ENCODE results near the gene RMC1. TPM values are rescaled to one million over a fixed set of nuclear protein-coding genes. Genes with fewer than 3 reads are reported as not detected.

RMC1 gene
- total RNA-seq (ENCODE audit: low replicate concordance) = 20.8 and 31.6 TPM in 2 replicates

GRCh38 chr18:23503038-23503962, at the start of gene RMC1:
RMC1 (plus strand) TSS chr18:23503511; CDS start chr18:23503619, 108 bp downstream.
- H3K4me3 Mint-ChIP-seq = peak within 1 kb of the TSS; percentile 94
- peaks cover 28% of the 10 kb centered on the region for H3K4me1 Mint-ChIP-seq
- Histone ChIP-seq H3K79me2 (ENCODE audit: low read depth) (peaks cover 32% of the 10 kb centered on the region), H3F3A (ENCODE audit: low read depth) (peaks cover 15% of the 10 kb centered on the region), H3K36me3 (no peaks in the 10 kb centered on the region), H3K4me2 (peak within 1 kb of the TSS; percentile 89), H3K4me3 (peak within 1 kb of the TSS; percentile 79), H3K27ac (peak within 1 kb of the TSS; percentile 65), H2AFZ (replicated peaks) (peak within 1 kb of the TSS; percentile 43), H3K27me3 (peaks cover 29% of the 10 kb centered on the region), H3K9ac (peak within 1 kb of the TSS; percentile 52), H3K9me3 (ENCODE audit: low read depth) (no peaks in the 10 kb centered on the region), H3K4me1 (peaks cover 15% of the 10 kb centered on the region), H4K20me1 (ENCODE audit: low read depth) (peaks cover 15% of the 10 kb centered on the region)
- TF ChIP-seq EZH2 (IDR thresholded peaks at IDR 0.05) (no peak), CTCF (IDR thresholded peaks at IDR 0.05) (peak; percentile 41)
- peaks cover 10% of the 10 kb centered on the region for H3K27me3 Mint-ChIP-seq (ENCODE audit: insufficient read depth, low read depth)
- H3K36me3 Mint-ChIP-seq = peaks cover 11% of the 10 kb centered on the region
- peak; percentile 97 for DNase-seq (ENCODE audit: low spot score)
- H3K9me3 Mint-ChIP-seq = no peaks in the 10 kb centered on the region
- peak within 1 kb of the TSS; percentile 74 for H3K27ac Mint-ChIP-seq

GRCh38 chr18:23453680-23454058, 49.6 kb upstream of the RMC1 start:
- Mint-ChIP-seq H3K27me3 (ENCODE audit: insufficient read depth, low read depth) (peaks cover 6% of the 10 kb centered on the region), H3K36me3 (no peaks in the 10 kb centered on the region), H3K9me3 (no peaks in the 10 kb centered on the region), H3K4me3 (peak overlapping the region; percentile 100), H3K4me1 (peaks cover 17% of the 10 kb centered on the region), H3K27ac (no peak overlapping the region)
- Histone ChIP-seq H3K9me3 (ENCODE audit: low read depth) (no peaks in the 10 kb centered on the region), H3K4me2 (peak overlapping the region; percentile 79), H3K27ac (no peak overlapping the region), H2AFZ (replicated peaks) (no peak overlapping the region), H3K9ac (peak overlapping the region; percentile 75), H3K4me1 (peaks cover 10% of the 10 kb centered on the region), H4K20me1 (ENCODE audit: low read depth) (peaks cover 39% of the 10 kb centered on the region), H3K27me3 (no peaks in the 10 kb centered on the region), H3F3A (ENCODE audit: low read depth) (no peaks in the 10 kb centered on the region), H3K36me3 (no peaks in the 10 kb centered on the region), H3K79me2 (ENCODE audit: low read depth) (peaks cover 55% of the 10 kb centered on the region), H3K4me3 (peak overlapping the region; percentile 90)
- no peak for TF ChIP-seq EZH2phosphoT487 (IDR thresholded peaks at IDR 0.05)
- TF ChIP-seq EZH2 (IDR thresholded peaks at IDR 0.05) = no peak
- TF ChIP-seq CTCF (IDR thresholded peaks at IDR 0.05) = no peak
- DNase-seq (ENCODE audit: low spot score) = no peak

- Mint-ChIP-seq H3K27me3 (ENCODE audit: insufficient read depth, low read depth) (peaks cover 2% of the 10 kb centered on the region), H3K9me3 (no peaks in the 10 kb centered on the region), H3K27ac (no peak overlapping the region), H3K36me3 (no peaks in the 10 kb centered on the region), H3K4me1 (peaks cover 17% of the 10 kb centered on the region), H3K4me3 (no peak overlapping the region)
- no peak for TF ChIP-seq EZH2 (IDR thresholded peaks at IDR 0.05)
- no peak for TF ChIP-seq EZH2phosphoT487 (IDR thresholded peaks at IDR 0.05)
- no peak for TF ChIP-seq CTCF (IDR thresholded peaks at IDR 0.05)
- no peak for DNase-seq (ENCODE audit: low spot score)
- Histone ChIP-seq H3K27me3 (no peaks in the 10 kb centered on the region), H3K4me1 (peaks cover 10% of the 10 kb centered on the region), H3K4me3 (no peak overlapping the region), H3K9ac (no peak overlapping the region), H3F3A (ENCODE audit: low read depth) (no peaks in the 10 kb centered on the region), H3K4me2 (no peak overlapping the region), H3K36me3 (no peaks in the 10 kb centered on the region), H4K20me1 (ENCODE audit: low read depth) (peaks cover 69% of the 10 kb centered on the region), H3K27ac (no peak overlapping the region), H3K9me3 (ENCODE audit: low read depth) (no peaks in the 10 kb centered on the region), H3K79me2 (ENCODE audit: low read depth) (peaks cover 87% of the 10 kb centered on the region), H2AFZ (replicated peaks) (no peak overlapping the region)
Measured at GRCh38 chr18:23456835-23457234, 46.5 kb upstream of the RMC1 start.
